ENCODE measurements around the gene GBA3.

DNA sequence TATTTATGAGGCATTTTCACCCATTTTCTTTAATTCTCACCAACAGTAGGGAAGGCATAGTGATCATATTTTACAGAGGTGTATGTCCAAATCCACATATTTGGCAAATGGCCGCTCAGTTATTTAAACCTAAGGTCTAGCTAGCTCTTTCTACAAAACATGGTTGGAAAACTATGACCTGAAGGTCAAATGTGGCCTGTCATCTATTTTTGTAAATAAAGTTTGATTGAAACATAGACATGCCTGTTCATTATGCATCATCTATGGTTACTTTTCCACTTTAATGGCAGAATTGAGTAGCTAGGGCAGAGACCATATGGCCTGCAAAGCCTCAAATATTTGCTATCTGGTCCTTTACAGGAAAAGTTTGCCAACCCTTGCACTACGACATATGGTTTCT, 44.2 kb downstream of the GBA3 start:
- TF ChIP-seq EZH2 (IDR thresholded peaks at IDR 0.05) (no peak), POLR2AphosphoS5 (IDR thresholded peaks at IDR 0.05; ENCODE audit: low read depth, low read length) (no peak), ZNF274 (IDR thresholded peaks at IDR 0.05; ENCODE audit: low read depth, low read length) (no peak), RAD21 (IDR thresholded peaks at IDR 0.05; ENCODE audit: low read depth) (no peak), YY1 (IDR thresholded peaks at IDR 0.05; ENCODE audit: extremely low read depth, insufficient replicate concordance, low read depth, low read length) (no peak), ELF1 (IDR thresholded peaks at IDR 0.05; ENCODE audit: borderline replicate concordance, low read depth) (no peak), POLR2A (IDR thresholded peaks at IDR 0.05; ENCODE audit: borderline replicate concordance, extremely low read depth, insufficient read depth, insufficient read length) (no peak)
- TF ChIP-seq, protein P1, sequence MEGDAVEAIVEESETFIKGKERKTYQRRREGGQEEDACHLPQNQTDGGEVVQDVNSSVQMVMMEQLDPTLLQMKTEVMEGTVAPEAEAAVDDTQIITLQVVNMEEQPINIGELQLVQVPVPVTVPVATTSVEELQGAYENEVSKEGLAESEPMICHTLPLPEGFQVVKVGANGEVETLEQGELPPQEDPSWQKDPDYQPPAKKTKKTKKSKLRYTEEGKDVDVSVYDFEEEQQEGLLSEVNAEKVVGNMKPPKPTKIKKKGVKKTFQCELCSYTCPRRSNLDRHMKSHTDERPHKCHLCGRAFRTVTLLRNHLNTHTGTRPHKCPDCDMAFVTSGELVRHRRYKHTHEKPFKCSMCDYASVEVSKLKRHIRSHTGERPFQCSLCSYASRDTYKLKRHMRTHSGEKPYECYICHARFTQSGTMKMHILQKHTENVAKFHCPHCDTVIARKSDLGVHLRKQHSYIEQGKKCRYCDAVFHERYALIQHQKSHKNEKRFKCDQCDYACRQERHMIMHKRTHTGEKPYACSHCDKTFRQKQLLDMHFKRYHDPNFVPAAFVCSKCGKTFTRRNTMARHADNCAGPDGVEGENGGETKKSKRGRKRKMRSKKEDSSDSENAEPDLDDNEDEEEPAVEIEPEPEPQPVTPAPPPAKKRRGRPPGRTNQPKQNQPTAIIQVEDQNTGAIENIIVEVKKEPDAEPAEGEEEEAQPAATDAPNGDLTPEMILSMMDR (IDR thresholded peaks at IDR 0.05 in 2 of 3, conservative IDR thresholded peaks at IDR 0.05 in 1 of 3; ENCODE audit: borderline replicate concordance in 1 of 3, insufficient read depth in 1 of 3, low read depth in 2 of 3, low read length in 2 of 3) = no peak
- TF ChIP-seq, protein P2, sequence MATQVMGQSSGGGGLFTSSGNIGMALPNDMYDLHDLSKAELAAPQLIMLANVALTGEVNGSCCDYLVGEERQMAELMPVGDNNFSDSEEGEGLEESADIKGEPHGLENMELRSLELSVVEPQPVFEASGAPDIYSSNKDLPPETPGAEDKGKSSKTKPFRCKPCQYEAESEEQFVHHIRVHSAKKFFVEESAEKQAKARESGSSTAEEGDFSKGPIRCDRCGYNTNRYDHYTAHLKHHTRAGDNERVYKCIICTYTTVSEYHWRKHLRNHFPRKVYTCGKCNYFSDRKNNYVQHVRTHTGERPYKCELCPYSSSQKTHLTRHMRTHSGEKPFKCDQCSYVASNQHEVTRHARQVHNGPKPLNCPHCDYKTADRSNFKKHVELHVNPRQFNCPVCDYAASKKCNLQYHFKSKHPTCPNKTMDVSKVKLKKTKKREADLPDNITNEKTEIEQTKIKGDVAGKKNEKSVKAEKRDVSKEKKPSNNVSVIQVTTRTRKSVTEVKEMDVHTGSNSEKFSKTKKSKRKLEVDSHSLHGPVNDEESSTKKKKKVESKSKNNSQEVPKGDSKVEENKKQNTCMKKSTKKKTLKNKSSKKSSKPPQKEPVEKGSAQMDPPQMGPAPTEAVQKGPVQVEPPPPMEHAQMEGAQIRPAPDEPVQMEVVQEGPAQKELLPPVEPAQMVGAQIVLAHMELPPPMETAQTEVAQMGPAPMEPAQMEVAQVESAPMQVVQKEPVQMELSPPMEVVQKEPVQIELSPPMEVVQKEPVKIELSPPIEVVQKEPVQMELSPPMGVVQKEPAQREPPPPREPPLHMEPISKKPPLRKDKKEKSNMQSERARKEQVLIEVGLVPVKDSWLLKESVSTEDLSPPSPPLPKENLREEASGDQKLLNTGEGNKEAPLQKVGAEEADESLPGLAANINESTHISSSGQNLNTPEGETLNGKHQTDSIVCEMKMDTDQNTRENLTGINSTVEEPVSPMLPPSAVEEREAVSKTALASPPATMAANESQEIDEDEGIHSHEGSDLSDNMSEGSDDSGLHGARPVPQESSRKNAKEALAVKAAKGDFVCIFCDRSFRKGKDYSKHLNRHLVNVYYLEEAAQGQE (IDR thresholded peaks at IDR 0.05; ENCODE audit: low read depth) = no peak
- TF ChIP-seq, protein P3, sequence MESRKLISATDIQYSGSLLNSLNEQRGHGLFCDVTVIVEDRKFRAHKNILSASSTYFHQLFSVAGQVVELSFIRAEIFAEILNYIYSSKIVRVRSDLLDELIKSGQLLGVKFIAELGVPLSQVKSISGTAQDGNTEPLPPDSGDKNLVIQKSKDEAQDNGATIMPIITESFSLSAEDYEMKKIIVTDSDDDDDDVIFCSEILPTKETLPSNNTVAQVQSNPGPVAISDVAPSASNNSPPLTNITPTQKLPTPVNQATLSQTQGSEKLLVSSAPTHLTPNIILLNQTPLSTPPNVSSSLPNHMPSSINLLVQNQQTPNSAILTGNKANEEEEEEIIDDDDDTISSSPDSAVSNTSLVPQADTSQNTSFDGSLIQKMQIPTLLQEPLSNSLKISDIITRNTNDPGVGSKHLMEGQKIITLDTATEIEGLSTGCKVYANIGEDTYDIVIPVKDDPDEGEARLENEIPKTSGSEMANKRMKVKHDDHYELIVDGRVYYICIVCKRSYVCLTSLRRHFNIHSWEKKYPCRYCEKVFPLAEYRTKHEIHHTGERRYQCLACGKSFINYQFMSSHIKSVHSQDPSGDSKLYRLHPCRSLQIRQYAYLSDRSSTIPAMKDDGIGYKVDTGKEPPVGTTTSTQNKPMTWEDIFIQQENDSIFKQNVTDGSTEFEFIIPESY (IDR thresholded peaks at IDR 0.05; ENCODE audit: extremely low read depth, insufficient replicate concordance, low read length) = no peak
- TF ChIP-seq, protein P4, sequence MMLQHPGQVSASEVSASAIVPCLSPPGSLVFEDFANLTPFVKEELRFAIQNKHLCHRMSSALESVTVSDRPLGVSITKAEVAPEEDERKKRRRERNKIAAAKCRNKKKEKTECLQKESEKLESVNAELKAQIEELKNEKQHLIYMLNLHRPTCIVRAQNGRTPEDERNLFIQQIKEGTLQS (IDR thresholded peaks at IDR 0.05) = no peak
